HL-60 (cell line): ENCODE results near the gene AMPD3.

Experiments used
- DNase-seq, 2 experiments: peaks; one replicate each; pipeline ENCODE4 v3.0.0-alpha.2; 2010 to 2020; ENCODE audit warnings: low read depth in 1 of 2, low spot score in 1 of 2
- H3K27ac ChIP-seq: fragments of 250-450 bp; sonication (Bioruptor Pico); replicated peaks from 2 replicates; pipeline ENCODE4 v1.5.1; 2020; ENCODE audit warnings: mild to moderate bottlenecking, moderate library complexity
- H3K27me3 ChIP-seq: fragments of 250-450 bp; sonication (Bioruptor Pico); 2 replicates; pipeline ENCODE4 v1.5.1; 2021; ENCODE audit warnings: mild to moderate bottlenecking, moderate library complexity; ENCODE audit not compliant: insufficient read depth, poor library complexity, severe bottlenecking
- H3K4me3 ChIP-seq: replicated peaks from 2 replicates; pipeline ENCODE4 v1.5.1; 2011; ENCODE audit warnings: mild to moderate bottlenecking, control low read depth, low read length; ENCODE audit not compliant: insufficient read depth
- CTCF ChIP-seq: IDR thresholded peaks from one replicate; pipeline ENCODE4 v1.5.1; 2011; ENCODE audit warnings: low read length, control low read depth, inconsistent platforms; ENCODE audit not compliant: insufficient read depth
- GABPA ChIP-seq: IDR thresholded peaks from 2 replicates; pipeline ENCODE4 v1.6.1; 2012; ENCODE audit warnings: low read depth
- POLR2AphosphoS5 ChIP-seq: IDR thresholded peaks from 2 replicates; pipeline ENCODE4 v1.6.1; 2012; ENCODE audit warnings: low read depth
- REST ChIP-seq: IDR thresholded peaks from 2 replicates; pipeline ENCODE4 v1.6.1; 2012; ENCODE audit warnings: low read depth; ENCODE audit not compliant: insufficient replicate concordance
- SPI1 ChIP-seq: IDR thresholded peaks from 2 replicates; pipeline ENCODE4 v1.6.1; 2012; ENCODE audit warnings: low read depth, mild to moderate bottlenecking, borderline replicate concordance

AMPD3 gene

GRCh38 chr11:10519630-10520029, 64.6 kb downstream of the AMPD3 start:
- TF ChIP-seq POLR2AphosphoS5 (no peak), CTCF (no peak), REST (no peak), SPI1 (no peak), GABPA (no peak)
- DNase-seq, result no peak
- Histone ChIP-seq H3K4me3 (no peak overlapping the region), H3K27ac (no peak overlapping the region), H3K27me3 (no peaks in the 10 kb centered on the region)

GRCh38 chr11:10520562-10520961, 65.5 kb downstream of the AMPD3 start:
- TF ChIP-seq POLR2AphosphoS5, result no peak
- TF ChIP-seq GABPA, result no peak
- no peak for TF ChIP-seq SPI1
- no peak for TF ChIP-seq REST
- TF ChIP-seq CTCF, result no peak
- Histone ChIP-seq H3K4me3 (no peak overlapping the region), H3K27ac (no peak overlapping the region), H3K27me3 (no peaks in the 10 kb centered on the region)
- DNase-seq, result no peak

GRCh38 chr11:10522276-10522675, 67.2 kb downstream of the AMPD3 start:
- Histone ChIP-seq H3K27ac (no peak overlapping the region), H3K4me3 (no peak overlapping the region), H3K27me3 (no peaks in the 10 kb centered on the region)
- TF ChIP-seq SPI1 (no peak), POLR2AphosphoS5 (no peak), REST (no peak), CTCF (no peak), GABPA (no peak)
- no peak for DNase-seq
